Ectodermal cell (in vitro differentiated cells): ENCODE results near the gene COL4A4.
"Not testable (repeated sequence)": the region's sequence is repeated elsewhere in the genome, so short reads cannot be mapped to it uniquely, and the experiment has no call there.

Source experiments
- H3K27ac ChIP-seq: 2 replicates; pipeline ENCODE4 v1.7.0; 2013; ENCODE audit warnings: mild to moderate bottlenecking, low read depth, low read length; ENCODE audit not compliant: insufficient read depth, poor library complexity, severe bottlenecking
- H3K27me3 ChIP-seq: 2 replicates; pipeline ENCODE4 v1.7.0; 2013; ENCODE audit warnings: mild to moderate bottlenecking, low read length; ENCODE audit not compliant: insufficient read depth, control insufficient read depth, poor library complexity, severe bottlenecking
- H3K36me3 ChIP-seq: one replicate; pipeline ENCODE4 v1.7.0; 2013; ENCODE audit warnings: low read length; ENCODE audit not compliant: control insufficient read depth, insufficient read depth
- H3K4me1 ChIP-seq: one replicate; pipeline ENCODE4 v1.7.0; 2013; ENCODE audit warnings: low read length; ENCODE audit not compliant: control insufficient read depth, insufficient read depth
- H3K4me3 ChIP-seq: 2 replicates; pipeline ENCODE4 v1.7.0; 2013; ENCODE audit warnings: low read depth, low read length, control low read depth; ENCODE audit not compliant: insufficient read depth
- H3K9me3 ChIP-seq: 2 replicates; pipeline ENCODE4 v1.7.0; 2013; ENCODE audit warnings: mild to moderate bottlenecking, low read length, moderate library complexity; ENCODE audit not compliant: control insufficient read depth
- WGBS, 2 experiments: methylation state at CpG; one replicate each; pipeline ENCODE4 v1.1.7; 2013; ENCODE audit warnings: missing lambda C conversion rate in 2 of 2; 5-methylcytosine and 5-hydroxymethylcytosine counted together

Gene COL4A4

DNA sequence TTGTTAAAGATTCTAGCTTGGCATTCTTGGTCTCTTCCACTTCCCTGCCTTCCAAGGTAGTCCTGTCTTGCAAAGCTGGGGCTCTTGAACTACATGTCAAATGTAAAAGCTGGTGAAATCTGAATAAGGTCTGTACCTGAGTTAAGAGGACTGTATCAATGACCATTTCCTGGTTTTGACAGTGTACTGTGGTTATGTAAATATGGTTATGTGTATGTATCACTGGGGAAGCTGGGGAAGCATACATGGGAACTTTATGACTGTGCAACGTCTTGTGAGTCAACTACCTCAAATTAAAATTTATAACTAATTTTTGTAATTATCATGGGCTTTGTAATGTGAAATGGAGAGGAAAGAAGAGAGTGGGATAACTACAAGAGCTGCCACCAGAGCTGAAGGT is 81.7 kb downstream of the COL4A4 start:
- no peaks in the 10 kb centered on the region for H3K9me3 ChIP-seq
- H3K4me1 ChIP-seq, result no peaks in the 10 kb centered on the region
- no peaks in the 10 kb centered on the region for H3K36me3 ChIP-seq
- no peak overlapping the region for H3K27ac ChIP-seq
- WGBS, 2 experiments, result 88% methylated on average over 1 of the region's 1 CpG; no CpG with 5 or more reads in 1 of the 2 experiments
- no peak overlapping the region for H3K4me3 ChIP-seq
- no peaks in the 10 kb centered on the region for H3K27me3 ChIP-seq

DNA sequence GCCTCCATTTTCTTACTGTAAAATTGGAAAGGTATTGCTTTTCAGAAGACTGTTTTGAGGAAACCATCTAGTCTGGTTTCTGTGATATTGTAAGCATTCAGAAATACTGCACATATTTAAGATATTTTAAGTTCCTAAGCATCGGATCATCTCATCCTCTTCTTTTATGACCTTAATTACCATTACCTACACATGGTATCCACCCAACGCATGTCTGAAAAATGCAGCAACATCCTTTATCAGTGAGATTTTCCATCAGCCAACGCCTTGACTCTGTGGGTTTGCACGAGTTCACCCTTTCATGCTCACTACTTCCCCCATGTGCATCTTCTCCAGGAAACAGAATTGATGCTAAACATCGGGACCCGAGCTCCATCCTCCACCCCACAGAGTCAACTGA is 84.3 kb downstream of the COL4A4 start:
- Histone ChIP-seq H3K4me3 (no peak overlapping the region), H3K4me1 (no peaks in the 10 kb centered on the region), H3K27ac (no peak overlapping the region), H3K36me3 (no peaks in the 10 kb centered on the region), H3K27me3 (no peaks in the 10 kb centered on the region), H3K9me3 (no peaks in the 10 kb centered on the region)
- WGBS, 2 experiments, result 93% methylated on average over 6 of the region's 6 CpGs

DNA sequence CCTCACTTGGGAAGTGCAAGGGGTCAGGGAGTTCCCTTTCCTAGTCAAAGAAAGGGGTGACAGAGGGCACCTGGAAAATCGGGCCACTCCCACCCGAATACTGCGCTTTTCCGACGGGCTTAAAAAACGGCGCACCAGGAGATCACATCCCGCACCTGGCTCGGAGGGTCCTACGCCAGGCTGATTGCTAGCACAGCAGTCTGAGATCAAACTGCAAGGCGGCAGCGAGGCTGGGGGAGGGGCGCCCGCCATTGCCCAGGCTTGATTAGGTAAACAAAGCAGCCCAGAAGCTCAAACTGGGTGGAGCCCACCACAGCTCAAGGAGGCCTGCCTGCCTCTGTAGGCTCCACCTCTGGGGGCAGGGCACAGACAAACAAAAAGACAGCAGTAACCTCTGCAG is 98.9 kb downstream of the COL4A4 start:
- WGBS, 2 experiments, result 57 to 66% methylated on average over 14 of the region's 14 CpGs
- H3K4me3 ChIP-seq, result not testable (repeated sequence)

DNA sequence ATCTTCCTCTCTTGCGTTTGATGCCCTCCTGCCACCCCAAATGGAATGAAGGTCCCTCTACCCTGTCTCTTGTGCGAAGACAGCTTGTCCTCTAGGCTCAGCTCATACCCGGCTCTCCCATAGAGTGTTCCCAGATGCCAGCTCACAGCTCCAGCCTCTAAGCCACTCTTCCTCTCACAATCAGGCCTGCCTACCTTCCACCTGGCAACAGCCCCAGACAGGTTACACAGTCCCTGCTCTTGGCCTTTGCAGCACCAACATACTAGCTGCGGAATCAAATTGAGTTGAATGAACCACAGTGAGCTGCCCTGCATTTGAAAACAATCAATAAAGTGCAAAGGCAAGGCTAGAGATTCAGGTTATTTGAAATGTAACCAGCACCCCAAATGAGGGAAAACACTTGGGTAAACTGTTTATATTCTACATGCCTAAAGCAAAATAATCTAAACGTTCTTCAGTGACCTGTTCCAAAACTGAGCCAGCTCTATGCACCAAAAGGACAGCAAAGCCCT is 105.1 kb downstream of the COL4A4 start:
- no peaks in the 10 kb centered on the region for H3K27me3 ChIP-seq
- 90 to 93% methylated on average over 5 of the region's 5 CpGs for WGBS, 2 experiments
- H3K27ac ChIP-seq, result no peak overlapping the region
- no peaks in the 10 kb centered on the region for H3K36me3 ChIP-seq
- no peak overlapping the region for H3K4me3 ChIP-seq
- H3K4me1 ChIP-seq, result no peaks in the 10 kb centered on the region
- no peaks in the 10 kb centered on the region for H3K9me3 ChIP-seq

More for the DNA sequence above, 98.9 kb downstream of the COL4A4 start:
- not testable (repeated sequence) for H3K9me3 ChIP-seq, H3K27me3 ChIP-seq, H3K4me1 ChIP-seq, H3K27ac ChIP-seq, H3K36me3 ChIP-seq

- no peaks in the 10 kb centered on the region for H3K27me3 ChIP-seq
- WGBS, 2 experiments, result 83 to 95% methylated on average over 2 to 3 of the region's 3 CpGs
- H3K4me3 ChIP-seq, result no peak overlapping the region
- no peaks in the 10 kb centered on the region for H3K9me3 ChIP-seq
- H3K36me3 ChIP-seq, result no peaks in the 10 kb centered on the region
- H3K4me1 ChIP-seq, result no peaks in the 10 kb centered on the region
- no peak overlapping the region for H3K27ac ChIP-seq
Measured at GRCh38 chr2:227057743-227058447, 106.1 kb downstream of the COL4A4 start.

DNA sequence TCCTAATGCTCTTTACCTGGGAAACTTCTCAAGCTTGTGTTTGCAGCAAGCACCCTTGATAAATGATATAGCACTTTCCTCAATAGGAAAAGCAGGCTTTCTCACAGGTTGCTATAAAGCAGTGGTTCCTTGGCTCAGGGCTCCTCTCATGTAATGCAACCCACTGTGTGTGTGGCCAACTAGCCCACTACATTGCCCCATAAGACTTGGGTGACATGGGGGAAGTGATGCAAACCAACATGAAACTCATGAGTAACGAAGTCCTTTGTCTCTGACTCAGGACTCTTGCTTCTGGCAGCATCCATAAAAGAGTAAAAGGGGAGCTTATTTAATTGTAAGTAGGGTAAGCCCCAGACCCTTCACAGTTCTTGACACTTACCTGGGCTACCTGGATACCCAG is 106.9 kb downstream of the COL4A4 start:
- no peak overlapping the region for H3K4me3 ChIP-seq
- no peaks in the 10 kb centered on the region for H3K27me3 ChIP-seq
- 92 to 100% methylated on average over 1 of the region's 1 CpG for WGBS, 2 experiments
- no peaks in the 10 kb centered on the region for H3K4me1 ChIP-seq
- H3K27ac ChIP-seq, result no peak overlapping the region
- H3K36me3 ChIP-seq, result no peaks in the 10 kb centered on the region
- no peaks in the 10 kb centered on the region for H3K9me3 ChIP-seq

DNA sequence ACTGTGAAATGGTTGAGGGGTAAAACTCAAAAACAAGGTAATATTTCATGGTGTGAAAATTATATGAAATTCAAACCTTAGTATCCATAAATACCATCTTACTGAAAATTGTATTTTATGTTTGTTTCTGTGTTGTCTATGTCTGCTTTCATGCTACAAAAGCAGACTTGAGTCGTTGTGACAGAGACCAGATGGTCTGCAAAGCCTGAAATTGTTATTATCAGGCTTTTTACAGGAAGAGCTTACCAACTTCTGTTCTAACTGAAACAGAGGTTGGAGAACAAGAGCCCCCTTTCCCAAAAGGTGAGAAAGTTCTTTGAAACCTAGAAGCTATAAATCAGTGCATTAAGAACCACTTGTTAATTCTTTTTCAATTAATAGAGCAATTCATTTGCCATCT is 110.0 kb downstream of the COL4A4 start:
- Histone ChIP-seq H3K27me3 (no peaks in the 10 kb centered on the region), H3K36me3 (no peaks in the 10 kb centered on the region), H3K27ac (no peak overlapping the region), H3K9me3 (no peaks in the 10 kb centered on the region), H3K4me3 (no peak overlapping the region), H3K4me1 (no peaks in the 10 kb centered on the region)
- 95% methylated on average over 1 of the region's 1 CpG for WGBS, 2 experiments

- Histone ChIP-seq H3K27ac (no peak overlapping the region), H3K27me3 (no peaks in the 10 kb centered on the region), H3K4me1 (no peaks in the 10 kb centered on the region), H3K4me3 (no peak overlapping the region), H3K9me3 (no peaks in the 10 kb centered on the region), H3K36me3 (no peaks in the 10 kb centered on the region)
- WGBS, 2 experiments, result 90 to 94% methylated on average over 5 of the region's 6 CpGs
Measured at GRCh38 chr2:227052879-227053278, 111.1 kb downstream of the COL4A4 start.

- H3K27me3 ChIP-seq, result no peaks in the 10 kb centered on the region
- no peak overlapping the region for H3K27ac ChIP-seq
- no peak overlapping the region for H3K4me3 ChIP-seq
- WGBS, 2 experiments, result 100% methylated on average over 2 of the region's 3 CpGs; no CpG with 5 or more reads in 1 of the 2 experiments
- H3K36me3 ChIP-seq, result no peaks in the 10 kb centered on the region
- H3K4me1 ChIP-seq, result no peaks in the 10 kb centered on the region
- no peaks in the 10 kb centered on the region for H3K9me3 ChIP-seq
Measured at GRCh38 chr2:227043981-227044380, 120.0 kb downstream of the COL4A4 start.

GRCh38 chr2:227038550-227039189 is 125.3 kb downstream of the COL4A4 start:
- peaks cover 6% of the 10 kb centered on the region for H3K4me1 ChIP-seq
- no peak overlapping the region for H3K4me3 ChIP-seq
- H3K36me3 ChIP-seq, result no peaks in the 10 kb centered on the region
- WGBS, 2 experiments, result 100% methylated on average over 1 of the region's 1 CpG
- no peaks in the 10 kb centered on the region for H3K27me3 ChIP-seq
- no peaks in the 10 kb centered on the region for H3K9me3 ChIP-seq
- no peak overlapping the region for H3K27ac ChIP-seq
